ENCODE results near the gene SERPINB5.
A peak's percentile ranks its signal among the peaks of the same experiment; 100 is the strongest.
"Not testable (repeated sequence)": the region's sequence is repeated elsewhere in the genome, so short reads cannot be mapped to it uniquely, and the experiment has no call there.

Gene SERPINB5

GRCh38 chr18:63445037-63445436, 31.7 kb upstream of the SERPINB5 start:
- no peaks in the 10 kb centered on the region for H3K4me1 ChIP-seq (ENCODE audit: control insufficient read depth, insufficient read depth, low read length, poor library complexity, severe bottlenecking)
- no peak overlapping the region for H3K4me3 ChIP-seq (ENCODE audit: extremely low read depth, insufficient read depth, low read length, poor library complexity, severe bottlenecking)
- H3K9me3 ChIP-seq (ENCODE audit: control insufficient read depth, low read length), result no peaks in the 10 kb centered on the region
- WGBS, 2 experiments (ENCODE audit: insufficient coverage in 2 of 2), result 100% methylated on average over 1 of the region's 2 CpGs; no CpG with 5 or more reads in 1 of the 2 experiments
- no peak overlapping the region for H3K27ac ChIP-seq (ENCODE audit: low read depth, low read length, severe bottlenecking)
- H3K36me3 ChIP-seq (ENCODE audit: control insufficient read depth, insufficient read depth, low read length), result no peaks in the 10 kb centered on the region

- no peaks in the 10 kb centered on the region for H3K36me3 ChIP-seq (ENCODE audit: control insufficient read depth, insufficient read depth, low read length)
- no peaks in the 10 kb centered on the region for H3K9me3 ChIP-seq (ENCODE audit: control insufficient read depth, low read length)
- H3K4me1 ChIP-seq (ENCODE audit: control insufficient read depth, insufficient read depth, low read length, poor library complexity, severe bottlenecking), result no peaks in the 10 kb centered on the region
- no peak overlapping the region for H3K4me3 ChIP-seq (ENCODE audit: extremely low read depth, insufficient read depth, low read length, poor library complexity, severe bottlenecking)
- 95 to 98% methylated on average over 2 to 3 of the region's 3 CpGs for WGBS, 2 experiments (ENCODE audit: insufficient coverage in 2 of 2)
- no peak overlapping the region for H3K27ac ChIP-seq (ENCODE audit: low read depth, low read length, severe bottlenecking)
Measured at GRCh38 chr18:63446266-63446665, 30.5 kb upstream of the SERPINB5 start.

- Histone ChIP-seq H3K9me3 (ENCODE audit: control insufficient read depth, low read length) (no peaks in the 10 kb centered on the region), H3K4me1 (ENCODE audit: control insufficient read depth, insufficient read depth, low read length, poor library complexity, severe bottlenecking) (no peaks in the 10 kb centered on the region), H3K4me3 (ENCODE audit: extremely low read depth, insufficient read depth, low read length, poor library complexity, severe bottlenecking) (no peak overlapping the region), H3K36me3 (ENCODE audit: control insufficient read depth, insufficient read depth, low read length) (no peaks in the 10 kb centered on the region), H3K27ac (ENCODE audit: low read depth, low read length, severe bottlenecking) (no peak overlapping the region)
- 76 to 91% methylated on average over 5 of the region's 5 CpGs for WGBS, 2 experiments (ENCODE audit: insufficient coverage in 2 of 2)
Measured at GRCh38 chr18:63447066-63447465, 29.7 kb upstream of the SERPINB5 start.

GRCh38 chr18:63449426-63449825, 27.3 kb upstream of the SERPINB5 start:
- WGBS, 2 experiments (ENCODE audit: insufficient coverage in 2 of 2), result 85% methylated on average over 2 of the region's 4 CpGs; no CpG with 5 or more reads in 1 of the 2 experiments
- Histone ChIP-seq H3K4me1 (ENCODE audit: control insufficient read depth, insufficient read depth, low read length, poor library complexity, severe bottlenecking) (peaks cover 2% of the 10 kb centered on the region), H3K4me3 (ENCODE audit: extremely low read depth, insufficient read depth, low read length, poor library complexity, severe bottlenecking) (no peak overlapping the region), H3K27ac (ENCODE audit: low read depth, low read length, severe bottlenecking) (no peak overlapping the region), H3K36me3 (ENCODE audit: control insufficient read depth, insufficient read depth, low read length) (no peaks in the 10 kb centered on the region), H3K9me3 (ENCODE audit: control insufficient read depth, low read length) (no peaks in the 10 kb centered on the region)

GRCh38 chr18:63451799-63452660, 24.7 kb upstream of the SERPINB5 start:
- peaks cover 3% of the 10 kb centered on the region for H3K4me1 ChIP-seq (ENCODE audit: control insufficient read depth, insufficient read depth, low read length, poor library complexity, severe bottlenecking)
- no peaks in the 10 kb centered on the region for H3K9me3 ChIP-seq (ENCODE audit: control insufficient read depth, low read length)
- whole genome bisulfite sequencing, 2 experiments (ENCODE audit: insufficient coverage in 2 of 2), result 89 to 90% methylated on average over 6 to 8 of the region's 9 CpGs
- peak overlapping the region; percentile 47 for H3K27ac ChIP-seq (ENCODE audit: low read depth, low read length, severe bottlenecking)
- no peaks in the 10 kb centered on the region for H3K36me3 ChIP-seq (ENCODE audit: control insufficient read depth, insufficient read depth, low read length)
- H3K4me3 ChIP-seq (ENCODE audit: extremely low read depth, insufficient read depth, low read length, poor library complexity, severe bottlenecking), result no peak overlapping the region

- H3K4me3 ChIP-seq (ENCODE audit: extremely low read depth, insufficient read depth, low read length, poor library complexity, severe bottlenecking); H3K9me3 ChIP-seq (ENCODE audit: control insufficient read depth, low read length); H3K4me1 ChIP-seq (ENCODE audit: control insufficient read depth, insufficient read depth, low read length, poor library complexity, severe bottlenecking); H3K36me3 ChIP-seq (ENCODE audit: control insufficient read depth, insufficient read depth, low read length): not testable (repeated sequence)
- 83 to 95% methylated on average over 5 of the region's 5 CpGs for WGBS, 2 experiments (ENCODE audit: insufficient coverage in 2 of 2)
- H3K27ac ChIP-seq (ENCODE audit: low read depth, low read length, severe bottlenecking), result peak overlapping the region; percentile 47
Measured at GRCh38 chr18:63452751-63453150, 24.0 kb upstream of the SERPINB5 start.

- H3K27ac ChIP-seq (ENCODE audit: low read depth, low read length, severe bottlenecking), result no peak overlapping the region
- H3K4me3 ChIP-seq (ENCODE audit: extremely low read depth, insufficient read depth, low read length, poor library complexity, severe bottlenecking), result no peak overlapping the region
- H3K36me3 ChIP-seq (ENCODE audit: control insufficient read depth, insufficient read depth, low read length), result no peaks in the 10 kb centered on the region
- no peaks in the 10 kb centered on the region for H3K9me3 ChIP-seq (ENCODE audit: control insufficient read depth, low read length)
- peaks cover 3% of the 10 kb centered on the region for H3K4me1 ChIP-seq (ENCODE audit: control insufficient read depth, insufficient read depth, low read length, poor library complexity, severe bottlenecking)
- 100% methylated on average over 2 to 6 of the region's 8 CpGs for WGBS, 2 experiments (ENCODE audit: insufficient coverage in 2 of 2)
Measured at GRCh38 chr18:63454497-63454896, 22.3 kb upstream of the SERPINB5 start.

- H3K27ac ChIP-seq (ENCODE audit: low read depth, low read length, severe bottlenecking), result no peak overlapping the region
- no peaks in the 10 kb centered on the region for H3K9me3 ChIP-seq (ENCODE audit: control insufficient read depth, low read length)
- peaks cover 3% of the 10 kb centered on the region for H3K4me1 ChIP-seq (ENCODE audit: control insufficient read depth, insufficient read depth, low read length, poor library complexity, severe bottlenecking)
- no peaks in the 10 kb centered on the region for H3K36me3 ChIP-seq (ENCODE audit: control insufficient read depth, insufficient read depth, low read length)
- WGBS, 2 experiments (ENCODE audit: insufficient coverage in 2 of 2), result 93% methylated on average over 3 of the region's 6 CpGs; no CpG with 5 or more reads in 1 of the 2 experiments
- no peak overlapping the region for H3K4me3 ChIP-seq (ENCODE audit: extremely low read depth, insufficient read depth, low read length, poor library complexity, severe bottlenecking)
Measured at GRCh38 chr18:63457977-63458376, 18.8 kb upstream of the SERPINB5 start.

GRCh38 chr18:63460414-63460813, 16.3 kb upstream of the SERPINB5 start:
- Histone ChIP-seq H3K27ac (ENCODE audit: low read depth, low read length, severe bottlenecking) (no peak overlapping the region), H3K4me3 (ENCODE audit: extremely low read depth, insufficient read depth, low read length, poor library complexity, severe bottlenecking) (no peak overlapping the region), H3K36me3 (ENCODE audit: control insufficient read depth, insufficient read depth, low read length) (no peaks in the 10 kb centered on the region), H3K9me3 (ENCODE audit: control insufficient read depth, low read length) (no peaks in the 10 kb centered on the region), H3K4me1 (ENCODE audit: control insufficient read depth, insufficient read depth, low read length, poor library complexity, severe bottlenecking) (no peaks in the 10 kb centered on the region)
- 50 to 80% methylated on average over 1 of the region's 1 CpG for WGBS, 2 experiments (ENCODE audit: insufficient coverage in 2 of 2)

- Histone ChIP-seq H3K27ac (ENCODE audit: low read depth, low read length, severe bottlenecking) (no peak overlapping the region), H3K4me3 (ENCODE audit: extremely low read depth, insufficient read depth, low read length, poor library complexity, severe bottlenecking) (no peak overlapping the region), H3K36me3 (ENCODE audit: control insufficient read depth, insufficient read depth, low read length) (no peaks in the 10 kb centered on the region), H3K4me1 (ENCODE audit: control insufficient read depth, insufficient read depth, low read length, poor library complexity, severe bottlenecking) (no peaks in the 10 kb centered on the region), H3K9me3 (ENCODE audit: control insufficient read depth, low read length) (no peaks in the 10 kb centered on the region)
- 73% methylated on average over 2 of the region's 2 CpGs; no CpG with 5 or more reads in 1 of the 2 experiments for WGBS, 2 experiments (ENCODE audit: insufficient coverage in 2 of 2)
Measured at GRCh38 chr18:63464434-63464833, 12.3 kb upstream of the SERPINB5 start.

GRCh38 chr18:63465059-63465458, 11.7 kb upstream of the SERPINB5 start:
- Histone ChIP-seq H3K9me3 (ENCODE audit: control insufficient read depth, low read length) (no peaks in the 10 kb centered on the region), H3K36me3 (ENCODE audit: control insufficient read depth, insufficient read depth, low read length) (no peaks in the 10 kb centered on the region), H3K4me3 (ENCODE audit: extremely low read depth, insufficient read depth, low read length, poor library complexity, severe bottlenecking) (no peak overlapping the region), H3K4me1 (ENCODE audit: control insufficient read depth, insufficient read depth, low read length, poor library complexity, severe bottlenecking) (no peaks in the 10 kb centered on the region), H3K27ac (ENCODE audit: low read depth, low read length, severe bottlenecking) (no peak overlapping the region)
- WGBS, 2 experiments (ENCODE audit: insufficient coverage in 2 of 2), result 86% methylated on average over 1 of the region's 2 CpGs; no CpG with 5 or more reads in 1 of the 2 experiments
